Hepatocyte (in vitro differentiated cells): Measurements from ENCODE around the gene P2RX4. TPM values are rescaled to one million over a fixed set of nuclear protein-coding genes. Genes with fewer than 3 reads are reported as not detected.

Source experiments
- DNase-seq: peaks from one replicate; pipeline ENCODE4 v3.0.0-alpha.2; 2016; ENCODE audit warnings: low spot score
- H2AFZ ChIP-seq: fragments of 200-600 bp; sonication (generic); 2 replicates; pipeline ENCODE4 v1.6.0; 2016; ENCODE audit warnings: antibody characterized with exemption, mild to moderate bottlenecking
- H3K27ac ChIP-seq: fragments of 200-600 bp; sonication (generic); 2 replicates; pipeline ENCODE4 v1.5.1; 2016; ENCODE audit warnings: mild to moderate bottlenecking
- H3K27me3 ChIP-seq: fragments of 200-600 bp; sonication (generic); 2 replicates; pipeline ENCODE4 v1.6.1; 2016
- H3K36me3 ChIP-seq: fragments of 200-600 bp; sonication (generic); replicated peaks from 2 replicates; pipeline ENCODE4 v1.5.1; 2016; ENCODE audit warnings: low read depth; ENCODE audit not compliant: insufficient read depth
- H3K4me1 ChIP-seq: fragments of 200-600 bp; sonication (generic); 2 replicates; pipeline ENCODE4 v1.5.1; 2016; ENCODE audit warnings: mild to moderate bottlenecking, moderate library complexity; ENCODE audit not compliant: insufficient read depth
- H3K4me2 ChIP-seq: fragments of 200-600 bp; sonication (generic); 2 replicates; pipeline ENCODE4 v1.6.0; 2016
- H3K4me3 ChIP-seq: fragments of 200-600 bp; sonication (generic); 2 replicates; pipeline ENCODE4 v1.5.1; 2016; ENCODE audit warnings: mild to moderate bottlenecking
- H3K79me2 ChIP-seq: fragments of 200-600 bp; sonication (generic); 2 replicates; pipeline ENCODE4 v1.6.0; 2017; ENCODE audit warnings: mild to moderate bottlenecking
- H3K9me2 ChIP-seq: fragments of 200-600 bp; sonication (generic); replicated peaks from 2 replicates; pipeline ENCODE4 v1.6.0; 2017; ENCODE audit warnings: mild to moderate bottlenecking; ENCODE audit not compliant: insufficient read depth
- H3K9me3 ChIP-seq: fragments of 200-600 bp; sonication (generic); 2 replicates; pipeline ENCODE4 v1.5.1; 2016; ENCODE audit warnings: low read depth, mild to moderate bottlenecking
- H4K20me1 ChIP-seq: fragments of 200-600 bp; sonication (generic); 2 replicates; pipeline ENCODE4 v1.6.0; 2016; ENCODE audit warnings: mild to moderate bottlenecking; ENCODE audit not compliant: insufficient read depth, poor library complexity, severe bottlenecking
- EZH2 ChIP-seq: fragments of 200-600 bp; sonication (generic); IDR thresholded peaks from 2 replicates; pipeline ENCODE4 v1.6.1; 2016; ENCODE audit warnings: antibody characterized with exemption, mild to moderate bottlenecking, borderline replicate concordance
- EZH2phosphoT487 ChIP-seq: fragments of 200-600 bp; sonication (generic); IDR thresholded peaks from one replicate; pipeline ENCODE4 v1.6.1; 2018; ENCODE audit warnings: antibody characterized with exemption, mild to moderate bottlenecking, low read depth, moderate library complexity; ENCODE audit not compliant: unreplicated experiment, severe bottlenecking
- WGBS: methylation state at CpG from one replicate; pipeline ENCODE4 v1.1.6; 2016; ENCODE audit warnings: low lambda C conversion rate; ENCODE audit errors: missing lambda C conversion rate; 5-methylcytosine and 5-hydroxymethylcytosine counted together
- polyA plus RNA-seq: library from polyadenylated mRNA; unstranded; fragments of >200 nt; fragmentation: Nextera tagmentation; extraction: Ambion mirVana; gene quantifications from 2 replicates; pipeline ENCODE4 v1.2.1, GENCODE V29; 2016
- total RNA-seq: library from RNA; depleted of rRNA; stranded (reverse); fragments of >200 nt; gene quantifications from 2 replicates; pipeline ENCODE4 v1.2.3, GENCODE V29; 2014
- TF ChIP-seq, protein P1 (sequence below): fragments of 200-600 bp; sonication (generic); IDR thresholded peaks from 2 replicates; pipeline ENCODE4 v1.5.1; 2016; ENCODE audit warnings: antibody characterized with exemption, mild to moderate bottlenecking; ENCODE audit not compliant: poor library complexity

Gene P2RX4
- total and polyA plus RNA-seq, 2 experiments from 2014 or later, result 81.8 to 94.6 TPM

DNA sequence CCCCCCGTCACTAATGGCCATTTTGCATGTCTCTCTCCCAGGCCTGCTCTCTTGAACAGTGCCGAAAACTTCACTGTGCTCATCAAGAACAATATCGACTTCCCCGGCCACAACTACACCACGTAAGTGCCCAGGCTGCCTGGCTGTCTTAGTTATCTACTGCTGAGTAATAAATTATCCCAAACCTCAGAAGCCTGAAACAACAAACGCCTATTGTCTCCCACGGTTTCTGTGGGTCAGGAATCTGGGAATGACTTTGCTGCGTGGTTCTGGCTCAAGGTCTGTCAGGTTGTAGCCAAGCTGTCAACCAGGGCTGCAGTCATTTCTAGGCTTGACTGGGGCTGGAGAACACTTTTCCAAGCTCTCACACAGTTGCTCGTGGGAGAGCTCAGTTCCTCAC is 44.6 kb upstream of the P2RX4 start:
- H3K9me3 ChIP-seq, result no peaks in the 10 kb centered on the region
- no peaks in the 10 kb centered on the region for H3K36me3 ChIP-seq
- no peaks in the 10 kb centered on the region for H4K20me1 ChIP-seq
- no peak overlapping the region for H3K4me2 ChIP-seq
- no peaks in the 10 kb centered on the region for H3K79me2 ChIP-seq
- H3K4me1 ChIP-seq, result no peaks in the 10 kb centered on the region
- WGBS, result 73% methylated on average over 9 of the region's 9 CpGs
- no peak for DNase-seq
- no peak overlapping the region for H3K27ac ChIP-seq
- no peaks in the 10 kb centered on the region for H3K27me3 ChIP-seq
- H3K4me3 ChIP-seq, result no peak overlapping the region
- TF ChIP-seq, protein P1, sequence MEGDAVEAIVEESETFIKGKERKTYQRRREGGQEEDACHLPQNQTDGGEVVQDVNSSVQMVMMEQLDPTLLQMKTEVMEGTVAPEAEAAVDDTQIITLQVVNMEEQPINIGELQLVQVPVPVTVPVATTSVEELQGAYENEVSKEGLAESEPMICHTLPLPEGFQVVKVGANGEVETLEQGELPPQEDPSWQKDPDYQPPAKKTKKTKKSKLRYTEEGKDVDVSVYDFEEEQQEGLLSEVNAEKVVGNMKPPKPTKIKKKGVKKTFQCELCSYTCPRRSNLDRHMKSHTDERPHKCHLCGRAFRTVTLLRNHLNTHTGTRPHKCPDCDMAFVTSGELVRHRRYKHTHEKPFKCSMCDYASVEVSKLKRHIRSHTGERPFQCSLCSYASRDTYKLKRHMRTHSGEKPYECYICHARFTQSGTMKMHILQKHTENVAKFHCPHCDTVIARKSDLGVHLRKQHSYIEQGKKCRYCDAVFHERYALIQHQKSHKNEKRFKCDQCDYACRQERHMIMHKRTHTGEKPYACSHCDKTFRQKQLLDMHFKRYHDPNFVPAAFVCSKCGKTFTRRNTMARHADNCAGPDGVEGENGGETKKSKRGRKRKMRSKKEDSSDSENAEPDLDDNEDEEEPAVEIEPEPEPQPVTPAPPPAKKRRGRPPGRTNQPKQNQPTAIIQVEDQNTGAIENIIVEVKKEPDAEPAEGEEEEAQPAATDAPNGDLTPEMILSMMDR, result no peak
- TF ChIP-seq EZH2 (no peak), EZH2phosphoT487 (no peak)
- H3K9me2 ChIP-seq, result no peaks in the 10 kb centered on the region
- no peak overlapping the region for H2AFZ ChIP-seq

DNA sequence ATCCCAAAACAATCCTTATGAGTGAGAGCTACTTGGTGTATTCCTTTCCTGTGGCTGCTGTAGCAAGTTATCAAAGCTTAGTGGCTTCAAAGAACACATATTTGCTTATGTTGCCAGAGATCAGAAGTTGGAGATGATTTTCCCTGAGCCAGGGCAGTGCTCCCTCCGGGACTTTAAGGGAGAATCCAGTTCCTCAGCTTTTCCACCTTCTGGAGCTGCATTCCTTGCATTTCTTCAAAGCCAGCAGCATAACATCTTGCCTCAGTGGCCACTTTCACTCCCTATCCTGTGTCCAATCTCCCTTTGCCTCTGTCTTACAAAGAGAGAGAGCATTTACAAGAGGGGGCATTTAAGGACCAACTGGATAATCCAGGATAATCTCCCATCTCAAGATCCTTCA is 43.6 kb upstream of the P2RX4 start:
- no peak overlapping the region for H3K4me3 ChIP-seq
- H3K27ac ChIP-seq, result no peak overlapping the region
- no peaks in the 10 kb centered on the region for H4K20me1 ChIP-seq
- TF ChIP-seq EZH2phosphoT487 (no peak), EZH2 (no peak)
- TF ChIP-seq, protein P1, result no peak
- no peak overlapping the region for H2AFZ ChIP-seq
- no peaks in the 10 kb centered on the region for H3K9me2 ChIP-seq
- no peaks in the 10 kb centered on the region for H3K9me3 ChIP-seq
- no peaks in the 10 kb centered on the region for H3K4me1 ChIP-seq
- no peaks in the 10 kb centered on the region for H3K36me3 ChIP-seq
- no peaks in the 10 kb centered on the region for H3K27me3 ChIP-seq
- no peak for DNase-seq
- H3K4me2 ChIP-seq, result no peak overlapping the region
- H3K79me2 ChIP-seq, result no peaks in the 10 kb centered on the region
- 40% methylated on average over 1 of the region's 1 CpG for WGBS

DNA sequence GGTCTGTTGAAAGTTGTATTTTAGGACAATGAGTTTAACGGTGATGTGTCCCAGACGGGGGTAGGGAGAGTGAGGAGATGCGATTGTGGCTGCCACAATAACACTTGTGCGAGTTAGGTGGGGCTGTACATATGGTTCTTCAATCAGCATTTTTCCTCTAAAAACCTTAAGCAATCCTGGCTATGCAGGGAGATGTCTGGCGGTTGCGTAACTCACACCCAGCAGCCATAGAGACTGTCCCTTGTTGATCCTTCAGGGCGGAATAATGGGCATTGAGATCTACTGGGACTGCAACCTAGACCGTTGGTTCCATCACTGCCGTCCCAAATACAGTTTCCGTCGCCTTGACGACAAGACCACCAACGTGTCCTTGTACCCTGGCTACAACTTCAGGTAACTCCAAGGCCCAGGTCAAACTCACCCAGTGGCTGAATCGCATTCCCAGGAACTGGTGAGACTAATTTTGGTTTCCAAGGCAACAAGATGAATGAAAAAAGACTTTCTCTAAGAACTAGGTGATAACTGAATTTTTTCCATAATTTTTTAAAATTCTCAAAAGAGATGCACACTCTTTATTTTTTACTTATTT is 42.6 kb upstream of the P2RX4 start:
- Histone ChIP-seq H3K27ac (no peak overlapping the region), H4K20me1 (no peaks in the 10 kb centered on the region), H3K4me3 (no peak overlapping the region), H2AFZ (no peak overlapping the region), H3K79me2 (no peaks in the 10 kb centered on the region), H3K27me3 (no peaks in the 10 kb centered on the region), H3K9me3 (no peaks in the 10 kb centered on the region), H3K9me2 (no peaks in the 10 kb centered on the region), H3K36me3 (no peaks in the 10 kb centered on the region), H3K4me2 (no peak overlapping the region), H3K4me1 (no peaks in the 10 kb centered on the region)
- 77% methylated on average over 14 of the region's 14 CpGs for WGBS
- no peak for TF ChIP-seq EZH2
- TF ChIP-seq, protein P1, result no peak
- TF ChIP-seq EZH2phosphoT487, result no peak
- DNase-seq, result no peak

DNA sequence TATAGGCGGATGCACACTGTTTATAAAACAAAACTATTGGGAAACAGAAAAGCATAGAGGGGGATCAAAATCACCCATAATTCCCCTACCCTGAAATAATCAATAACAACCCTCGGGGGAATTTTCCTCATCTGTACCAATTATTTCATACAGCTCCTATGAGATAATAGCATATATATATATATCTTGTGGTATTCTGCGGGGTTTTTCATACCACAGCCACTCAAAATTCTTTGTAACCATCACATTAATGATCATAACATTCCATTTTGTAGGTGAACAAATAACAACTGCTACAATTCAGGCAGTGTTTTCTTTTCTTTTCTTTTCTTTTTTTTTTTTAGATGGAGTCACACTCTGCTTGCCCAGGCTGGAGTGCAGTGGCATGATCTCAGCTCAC is 42.0 kb upstream of the P2RX4 start:
- H3K27ac ChIP-seq, result no peak overlapping the region
- H3K4me2 ChIP-seq, result no peak overlapping the region
- H3K9me2 ChIP-seq, result no peaks in the 10 kb centered on the region
- no peak overlapping the region for H3K4me3 ChIP-seq
- no peaks in the 10 kb centered on the region for H3K36me3 ChIP-seq
- TF ChIP-seq EZH2, result no peak
- no peak for TF ChIP-seq EZH2phosphoT487
- TF ChIP-seq, protein P1, result no peak
- H3K9me3 ChIP-seq, result no peaks in the 10 kb centered on the region
- DNase-seq, result no peak
- H3K27me3 ChIP-seq, result no peaks in the 10 kb centered on the region
- no peaks in the 10 kb centered on the region for H4K20me1 ChIP-seq
- 95% methylated on average over 3 of the region's 3 CpGs for WGBS
- H3K79me2 ChIP-seq, result no peaks in the 10 kb centered on the region
- no peak overlapping the region for H2AFZ ChIP-seq
- H3K4me1 ChIP-seq, result no peaks in the 10 kb centered on the region
